GM12878 (cell line): Measurements from ENCODE around the gene PRKAG2. TPM values are rescaled to one million over a fixed set of nuclear protein-coding genes. Genes with fewer than 3 reads are reported as not detected.

Experiments used
- ATAC-seq: fragments of 200-7000 bp; cut with Tn5 transposase; 3 replicates; pipeline ENCODE4 v1.9.1; 2020; ENCODE audit warnings: mild to moderate bottlenecking, moderate library complexity
- BruUV-seq: library from RNA; stranded (reverse); fragments of 400-500 nt; replicated peaks from 2 replicates; lab custom pipeline; 2021; lab: Mats Ljungman, UMichigan
- CTCF ChIA-PET: fragments of 300-600 bp; sonication (Branson Sonifier 250); formaldehyde crosslinking; extraction: SDS; loops from one replicate; lab custom pipeline; 2021; ENCODE audit warnings: inconsistent platforms; lab: Yijun Ruan, JAX
- POLR2A ChIA-PET: fragments of 350-600 bp; formaldehyde crosslinking; extraction: SDS; loops from one replicate; lab custom pipeline; 2021; ENCODE audit warnings: inconsistent platforms; lab: Charles Lee
- RAD21 ChIA-PET: fragments of 300-600 bp; sonication (Branson Sonifier 250); formaldehyde crosslinking; loops from one replicate; lab custom pipeline; 2023; ENCODE audit warnings: antibody characterized with exemption; ENCODE audit not compliant: unreplicated experiment; lab: Charles Lee
- SMC1A ChIA-PET: fragments of 300-600 bp; sonication (Branson Sonifier 250); formaldehyde crosslinking; loops from one replicate; lab custom pipeline; 2023; ENCODE audit not compliant: unreplicated experiment, uncharacterized antibody; lab: Charles Lee
- DNase-seq: peaks from one replicate; pipeline ENCODE4 v3.0.0-alpha.2; 2011; ENCODE audit warnings: low read depth, low spot score
- FAIRE-seq: peaks from 3 replicates; lab custom pipeline; 2011; peaks lifted over from hg19 to GRCh38; lab: Jason Lieb, UNC
- H2AFZ ChIP-seq: 2 replicates; pipeline ENCODE4 v1.6.0; 2011; ENCODE audit warnings: low read depth, low read length, control low read depth; ENCODE audit not compliant: control insufficient read depth
- H3K27ac ChIP-seq: 2 replicates; pipeline ENCODE4 v1.5.1; 2011; ENCODE audit warnings: control low read depth; ENCODE audit not compliant: control insufficient read depth, insufficient read depth
- H3K27me3 ChIP-seq, 2 experiments: replicated peaks in 1 of 2; 2 replicates each; pipeline versions ENCODE4 v1.6.0 to v1.6.1; 2011; ENCODE audit warnings: low read length in 1 of 2; ENCODE audit not compliant: control insufficient read depth in 2 of 2, insufficient read depth in 2 of 2
- H3K36me3 ChIP-seq, 2 experiments: 2 replicates each; pipeline ENCODE4 v1.5.1; 2011; ENCODE audit warnings: low read length in 1 of 2; ENCODE audit not compliant: control insufficient read depth in 2 of 2, insufficient read depth in 2 of 2
- H3K4me1 ChIP-seq: 2 replicates; pipeline ENCODE4 v1.6.1; 2011; ENCODE audit warnings: mild to moderate bottlenecking, low read length, moderate library complexity, mixed read lengths; ENCODE audit not compliant: control insufficient read depth, insufficient read depth
- H3K4me2 ChIP-seq: 2 replicates; pipeline ENCODE4 v1.6.0; 2011; ENCODE audit warnings: control low read depth; ENCODE audit not compliant: control insufficient read depth, insufficient read depth
- H3K4me3 ChIP-seq: fragments of 200-600 bp; sonication (generic); 2 replicates; pipeline ENCODE4 v1.5.1; 2016
- H3K79me2 ChIP-seq: 2 replicates; pipeline ENCODE4 v1.6.0; 2011; ENCODE audit warnings: low read length; ENCODE audit not compliant: control insufficient read depth, insufficient read depth
- H3K9ac ChIP-seq: 2 replicates; pipeline ENCODE4 v1.8.0; 2011; ENCODE audit warnings: low read length, control low read depth, mixed read lengths; ENCODE audit not compliant: control insufficient read depth, insufficient read depth
- H3K9me3 ChIP-seq: replicated peaks from 3 replicates; pipeline ENCODE4 v1.5.1; 2011; ENCODE audit warnings: mild to moderate bottlenecking, low read length; ENCODE audit not compliant: control insufficient read depth, insufficient read depth
- H4K20me1 ChIP-seq: 2 replicates; pipeline ENCODE4 v1.6.0; 2011; ENCODE audit not compliant: control insufficient read depth, insufficient read depth
- WGBS: methylation state at CpG from one replicate; pipeline ENCODE4 v1.1.6; 2016; ENCODE audit warnings: low lambda C conversion rate; ENCODE audit not compliant: insufficient replicate concordance, insufficient coverage; ENCODE audit errors: missing lambda C conversion rate; 5-methylcytosine and 5-hydroxymethylcytosine counted together
- in situ Hi-C: fragments of 300-500 bp; cut with MboI; formaldehyde crosslinking; loops from 9 replicates; pipeline ENCODE4 v1.14.3; 2018; ENCODE audit warnings: mixed read lengths
- intact Hi-C: fragments of 100-400 bp; cut with micrococcal nuclease; formaldehyde crosslinking; loops from one replicate; pipeline ENCODE4 v1.14.2; 2022; ENCODE audit not compliant: unreplicated experiment
- polyA plus RNA-seq, 11 experiments: library from polyadenylated mRNA; depleted of rRNA in 4 of 11; unstranded in 6 of 11; stranded (reverse) in 5 of 11; fragments of >200 nt; fragmentation: Nextera tagmentation in 4 of 11; fragmentation: Illumina TruSeq in 1 of 11; extraction: Ambion mirVana in 4 of 11; extraction: Trizol in 1 of 11; gene quantifications; 1 replicate in 1 of 11; 2 replicates in 10 of 11; pipeline versions ENCODE4 v1.2.1 to v1.2.3, GENCODE V29; 2011 to 2016; ENCODE audit warnings: inconsistent platforms in 2 of 11, missing spikeins in 2 of 11, low read depth in 1 of 11
- total RNA-seq, 4 experiments: library from RNA; depleted of rRNA in 3 of 4; stranded (reverse); fragments of >200 nt in 3 of 4; fragmentation: Illumina TruSeq in 1 of 4; extraction: Trizol in 1 of 4; gene quantifications; 2 replicates each; pipeline versions ENCODE4 v1.2.1 to v1.2.3, GENCODE V29; 2013 to 2021
- TF ChIP-seq, protein P1 (sequence below): IDR thresholded peaks from 2 replicates; pipeline ENCODE4 v1.6.1; 2011; ENCODE audit warnings: borderline replicate concordance, low read depth, mild to moderate bottlenecking, moderate library complexity, mixed read lengths, low read length; ENCODE audit not compliant: insufficient read depth; ENCODE audit errors: extremely low read length
- TF ChIP-seq, protein P2 (sequence below): fragments of 450-650 bp; formaldehyde crosslinking; IDR thresholded peaks from 2 replicates; pipeline ENCODE4 v1.4.0; 2020; ENCODE audit warnings: mild to moderate bottlenecking, moderate library complexity

PRKAG2 gene
- total and polyA plus RNA-seq, 10 of the 15 experiments (the other 5 are each of a cell fraction or from before 2014, with no cell fraction given) = 3.4 to 8.9 (median 6.8) TPM

DNA sequence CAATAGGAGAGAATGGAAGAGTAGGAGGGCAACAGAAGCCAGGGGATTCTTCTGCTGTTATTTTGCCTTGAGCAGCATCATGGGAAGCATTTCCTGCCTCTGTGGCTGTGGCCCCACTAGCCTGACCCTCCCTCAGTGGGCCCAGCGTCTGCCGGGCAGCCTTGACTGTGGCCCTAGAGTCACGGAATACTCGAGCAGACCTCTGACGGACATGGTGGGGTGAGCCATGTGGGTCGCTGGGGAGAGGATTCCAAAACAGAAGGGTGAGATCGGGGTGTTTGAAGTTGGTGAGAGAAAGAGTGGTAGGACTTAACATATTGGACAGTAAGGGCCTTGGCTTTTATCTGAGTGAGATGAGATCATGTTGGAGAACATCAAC, 8.3 kb upstream of the PRKAG2 start:
- intact Hi-C loops = no loop called here
- in situ Hi-C loops = no loop called here
- no TSS peak for BruUV-seq
- ATAC-seq (no peak), FAIRE-seq (no peak), DNase-seq (no peak)
- no peaks in the 10 kb centered on the region for H4K20me1 ChIP-seq
- ChIA-PET CTCF (no interaction called here), RAD21 (no interaction called here), SMC1A (no interaction called here), POLR2A (no interaction called here)
- peaks cover 3 to 4% of the 10 kb centered on the region in 2 experiments for H3K27me3 ChIP-seq
- TF ChIP-seq, protein P1, sequence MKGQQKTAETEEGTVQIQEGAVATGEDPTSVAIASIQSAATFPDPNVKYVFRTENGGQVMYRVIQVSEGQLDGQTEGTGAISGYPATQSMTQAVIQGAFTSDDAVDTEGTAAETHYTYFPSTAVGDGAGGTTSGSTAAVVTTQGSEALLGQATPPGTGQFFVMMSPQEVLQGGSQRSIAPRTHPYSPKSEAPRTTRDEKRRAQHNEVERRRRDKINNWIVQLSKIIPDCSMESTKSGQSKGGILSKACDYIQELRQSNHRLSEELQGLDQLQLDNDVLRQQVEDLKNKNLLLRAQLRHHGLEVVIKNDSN = no peak
- TF ChIP-seq, protein P2, sequence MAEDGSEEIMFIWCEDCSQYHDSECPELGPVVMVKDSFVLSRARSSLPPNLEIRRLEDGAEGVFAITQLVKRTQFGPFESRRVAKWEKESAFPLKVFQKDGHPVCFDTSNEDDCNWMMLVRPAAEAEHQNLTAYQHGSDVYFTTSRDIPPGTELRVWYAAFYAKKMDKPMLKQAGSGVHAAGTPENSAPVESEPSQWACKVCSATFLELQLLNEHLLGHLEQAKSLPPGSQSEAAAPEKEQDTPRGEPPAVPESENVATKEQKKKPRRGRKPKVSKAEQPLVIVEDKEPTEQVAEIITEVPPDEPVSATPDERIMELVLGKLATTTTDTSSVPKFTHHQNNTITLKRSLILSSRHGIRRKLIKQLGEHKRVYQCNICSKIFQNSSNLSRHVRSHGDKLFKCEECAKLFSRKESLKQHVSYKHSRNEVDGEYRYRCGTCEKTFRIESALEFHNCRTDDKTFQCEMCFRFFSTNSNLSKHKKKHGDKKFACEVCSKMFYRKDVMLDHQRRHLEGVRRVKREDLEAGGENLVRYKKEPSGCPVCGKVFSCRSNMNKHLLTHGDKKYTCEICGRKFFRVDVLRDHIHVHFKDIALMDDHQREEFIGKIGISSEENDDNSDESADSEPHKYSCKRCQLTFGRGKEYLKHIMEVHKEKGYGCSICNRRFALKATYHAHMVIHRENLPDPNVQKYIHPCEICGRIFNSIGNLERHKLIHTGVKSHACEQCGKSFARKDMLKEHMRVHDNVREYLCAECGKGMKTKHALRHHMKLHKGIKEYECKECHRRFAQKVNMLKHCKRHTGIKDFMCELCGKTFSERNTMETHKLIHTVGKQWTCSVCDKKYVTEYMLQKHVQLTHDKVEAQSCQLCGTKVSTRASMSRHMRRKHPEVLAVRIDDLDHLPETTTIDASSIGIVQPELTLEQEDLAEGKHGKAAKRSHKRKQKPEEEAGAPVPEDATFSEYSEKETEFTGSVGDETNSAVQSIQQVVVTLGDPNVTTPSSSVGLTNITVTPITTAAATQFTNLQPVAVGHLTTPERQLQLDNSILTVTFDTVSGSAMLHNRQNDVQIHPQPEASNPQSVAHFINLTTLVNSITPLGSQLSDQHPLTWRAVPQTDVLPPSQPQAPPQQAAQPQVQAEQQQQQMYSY (CRISPR knock-in tag) = no peak
- H3K27ac ChIP-seq = no peak overlapping the region
- H3K9ac ChIP-seq = no peak overlapping the region
- no peak overlapping the region for H3K4me3 ChIP-seq
- H3K79me2 ChIP-seq = no peaks in the 10 kb centered on the region
- no peaks in the 10 kb centered on the region for H3K9me3 ChIP-seq
- no peak overlapping the region for H2AFZ ChIP-seq
- 21% methylated on average over 7 of the region's 7 CpGs for WGBS
- no peaks in the 10 kb centered on the region for H3K36me3 ChIP-seq
- H3K4me2 ChIP-seq = no peak overlapping the region
- H3K4me1 ChIP-seq = no peaks in the 10 kb centered on the region
